HL-60 (cell line): ENCODE data around the gene PIGT.

Experiments
- CTCF ChIP-seq: IDR thresholded peaks from one replicate; pipeline ENCODE4 v1.5.1; 2011; ENCODE audit warnings: low read length, control low read depth, inconsistent platforms; ENCODE audit not compliant: insufficient read depth
- POLR2AphosphoS5 ChIP-seq: IDR thresholded peaks from 2 replicates; pipeline ENCODE4 v1.6.1; 2012; ENCODE audit warnings: low read depth

- TF ChIP-seq CTCF (no peak), POLR2AphosphoS5 (no peak)
Observed at GRCh38 chr20:45441746-45442145, 25.8 kb downstream of the PIGT start.
